NT2/D1 (cell line): Measurements from ENCODE around the gene ELK3.

Experiments
- DNase-seq: peaks from one replicate; pipeline ENCODE4 v3.0.0-alpha.2; 2011; ENCODE audit warnings: low read depth, low spot score
- H3K27me3 ChIP-seq: 2 replicates; pipeline ENCODE4 v1.6.0; 2011; ENCODE audit warnings: mild to moderate bottlenecking; ENCODE audit not compliant: insufficient read length, insufficient read depth
- H3K36me3 ChIP-seq: 2 replicates; pipeline ENCODE4 v1.6.1; 2011; ENCODE audit warnings: mild to moderate bottlenecking, low read length, mixed read lengths; ENCODE audit not compliant: insufficient read depth, insufficient read length
- H3K4me1 ChIP-seq: 2 replicates; pipeline ENCODE4 v1.5.1; 2011; ENCODE audit not compliant: insufficient read depth, insufficient read length
- H3K4me3 ChIP-seq: 2 replicates; pipeline ENCODE4 v1.5.1; 2011; ENCODE audit warnings: low read depth; ENCODE audit not compliant: insufficient read length
- H3K9ac ChIP-seq: 2 replicates; pipeline ENCODE4 v1.6.0; 2011; ENCODE audit warnings: low read depth; ENCODE audit not compliant: insufficient read length
- H3K9me3 ChIP-seq: 2 replicates; pipeline ENCODE4 v1.5.1; 2011; ENCODE audit warnings: mild to moderate bottlenecking, low read length; ENCODE audit not compliant: insufficient read depth
- SUZ12 ChIP-seq: IDR thresholded peaks from 2 replicates; pipeline ENCODE4 v1.6.1; 2011; ENCODE audit not compliant: insufficient read length, insufficient read depth; ENCODE audit errors: extremely low read depth
- YY1 ChIP-seq: IDR thresholded peaks from 2 replicates; pipeline ENCODE4 v1.6.1; 2011; ENCODE audit not compliant: insufficient read length, insufficient read depth
- ZNF274 ChIP-seq: IDR thresholded peaks from 2 replicates; pipeline ENCODE4 v1.6.1; 2011; ENCODE audit warnings: mild to moderate bottlenecking, low read depth, low read length

The ELK3 gene

DNA sequence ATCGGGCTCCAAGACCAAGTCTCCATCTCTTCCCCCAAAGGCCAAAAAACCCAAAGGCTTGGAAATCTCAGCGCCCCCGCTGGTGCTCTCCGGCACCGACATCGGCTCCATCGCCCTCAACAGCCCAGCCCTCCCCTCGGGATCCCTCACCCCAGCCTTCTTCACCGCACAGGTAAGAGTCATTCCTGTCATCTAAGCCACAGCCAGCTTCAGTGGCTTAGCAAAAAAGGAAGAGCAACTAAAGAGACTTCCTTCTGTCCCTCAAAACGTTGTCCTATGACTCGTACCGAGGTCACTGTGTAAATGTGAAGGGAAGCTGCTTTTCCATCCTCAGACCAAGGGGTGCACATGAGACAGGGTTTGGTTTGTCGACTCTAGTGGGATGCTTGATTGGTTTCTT lies 53.4 kb downstream of the ELK3 start:
- no peak for DNase-seq
- Histone ChIP-seq H3K4me1 (no peaks in the 10 kb centered on the region), H3K27me3 (no peaks in the 10 kb centered on the region), H3K36me3 (peaks cover 71% of the 10 kb centered on the region), H3K9me3 (no peaks in the 10 kb centered on the region), H3K9ac (no peak overlapping the region), H3K4me3 (no peak overlapping the region)
- TF ChIP-seq SUZ12 (no peak), ZNF274 (no peak), YY1 (no peak)

DNA sequence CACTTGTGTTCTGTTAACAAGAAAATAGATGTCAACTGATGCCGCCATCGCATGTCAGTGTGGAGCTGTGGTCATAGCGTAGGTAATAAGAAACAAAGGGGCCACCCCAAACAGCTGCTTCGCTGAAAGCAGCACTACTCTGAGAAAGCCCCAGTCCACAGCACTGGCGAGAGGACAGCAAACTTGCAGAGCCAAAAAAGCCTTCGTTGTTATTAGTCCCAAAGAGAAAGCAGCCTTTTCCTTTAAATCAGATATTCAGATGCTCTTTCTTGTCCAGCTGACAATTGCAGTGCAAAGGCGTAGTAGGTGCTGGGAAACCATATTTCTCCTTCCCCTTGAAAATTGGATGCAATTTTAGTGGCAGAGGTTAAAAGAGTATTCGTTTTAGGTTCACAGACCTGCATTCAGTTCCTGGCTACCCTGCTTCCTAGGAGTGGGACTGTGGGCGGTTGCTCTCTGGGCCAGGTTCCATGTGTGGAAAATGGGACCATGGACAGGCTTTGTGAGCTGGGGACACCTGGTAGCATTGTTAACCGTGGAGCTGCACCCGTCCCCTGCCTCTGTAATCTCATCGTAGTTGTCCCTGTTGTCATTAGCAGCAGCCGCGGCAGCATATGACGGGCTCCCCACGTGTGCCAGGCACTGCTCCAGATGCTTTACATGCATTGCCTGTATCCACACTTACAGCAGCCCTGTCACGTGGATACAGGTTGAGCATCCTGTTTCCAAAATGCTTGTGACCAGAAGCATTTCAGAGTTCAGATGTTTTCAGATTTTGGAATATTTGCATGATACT lies 54.2 kb downstream of the ELK3 start:
- Histone ChIP-seq H3K4me1 (no peaks in the 10 kb centered on the region), H3K36me3 (peaks cover 71% of the 10 kb centered on the region), H3K9ac (no peak overlapping the region), H3K27me3 (no peaks in the 10 kb centered on the region), H3K4me3 (no peak overlapping the region), H3K9me3 (no peaks in the 10 kb centered on the region)
- DNase-seq, result no peak
- TF ChIP-seq YY1 (no peak), ZNF274 (no peak), SUZ12 (no peak)

DNA sequence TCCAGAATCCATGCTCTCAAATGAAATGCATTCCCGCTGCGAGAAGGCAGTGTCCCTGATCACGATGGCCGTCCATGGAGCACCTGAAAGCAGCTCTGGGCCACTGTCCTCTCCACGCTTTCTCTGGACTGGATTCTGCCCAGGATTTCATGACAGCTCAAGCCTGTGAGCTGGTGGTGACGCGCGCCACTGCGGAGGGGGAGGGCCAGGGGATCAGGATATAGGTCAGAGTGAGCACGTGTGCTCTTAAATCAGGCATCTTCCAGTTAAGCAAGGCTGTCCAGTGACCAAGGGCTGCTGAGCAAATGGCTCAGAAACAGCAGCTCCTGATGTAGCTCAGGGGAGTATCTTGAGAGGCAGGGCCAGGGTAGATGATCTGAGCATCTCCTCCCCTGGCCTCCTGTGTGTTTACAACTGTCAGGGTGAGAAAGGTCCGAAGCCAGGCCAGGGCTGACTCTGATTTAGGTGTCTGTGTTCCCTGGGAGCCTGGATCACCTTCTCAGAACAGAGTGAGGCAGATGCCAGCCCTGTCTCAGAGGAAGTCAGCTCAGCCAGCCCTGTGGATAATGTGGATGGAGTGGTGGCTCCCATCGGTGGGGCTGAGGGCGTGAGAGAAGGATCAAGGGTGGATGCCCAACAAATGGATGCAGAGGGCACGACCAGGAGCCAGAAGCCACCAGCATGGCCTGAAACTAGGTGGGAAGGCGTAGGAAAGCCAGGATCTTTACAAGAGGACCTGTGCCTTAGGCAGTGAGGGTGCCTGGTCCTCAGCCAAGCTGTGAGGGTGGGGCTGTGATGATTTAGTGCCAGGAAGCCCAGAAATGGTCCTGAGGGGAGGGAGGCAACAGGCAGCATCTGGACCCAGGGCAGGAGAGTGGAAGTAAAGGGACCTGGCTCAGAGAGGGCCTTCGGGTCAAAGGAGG lies 55.3 kb downstream of the ELK3 start:
- TF ChIP-seq ZNF274 (no peak), YY1 (no peak), SUZ12 (no peak)
- peaks cover 79% of the 10 kb centered on the region for H3K36me3 ChIP-seq
- DNase-seq, result no peak

DNA sequence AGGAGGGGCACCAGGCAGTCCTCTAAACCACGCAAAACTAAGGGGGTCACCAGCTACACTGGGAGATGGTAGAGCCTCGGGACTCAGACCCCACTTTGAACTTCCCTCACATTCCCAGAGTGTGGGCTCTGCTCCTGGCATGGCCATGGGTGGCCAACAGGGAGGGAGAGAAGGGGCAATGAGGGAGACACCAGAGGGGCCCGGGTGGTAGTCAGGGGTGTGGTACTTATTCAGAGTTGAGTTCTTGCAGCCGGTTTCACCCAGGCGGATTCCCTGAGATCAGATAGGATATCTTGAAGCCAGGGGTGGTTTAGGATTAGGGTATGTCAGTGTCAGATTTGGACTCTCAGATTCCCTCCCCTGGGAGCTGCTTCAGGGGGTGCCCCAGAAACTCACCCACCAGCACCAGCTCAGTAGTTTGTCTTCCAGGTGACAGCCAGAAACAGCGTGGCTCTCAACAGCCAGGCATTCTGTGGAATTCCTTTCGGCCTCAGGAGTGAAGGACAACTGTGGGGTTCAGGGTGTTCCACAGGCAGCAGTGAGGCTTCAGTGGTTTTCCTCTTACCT lies 56.0 kb downstream of the ELK3 start:
- no peak overlapping the region for H3K9ac ChIP-seq
- H3K4me3 ChIP-seq, result no peak overlapping the region
- peaks cover 2% of the 10 kb centered on the region for H3K4me1 ChIP-seq
- DNase-seq, result no peak
- H3K36me3 ChIP-seq, result peaks cover 83% of the 10 kb centered on the region
- no peaks in the 10 kb centered on the region for H3K27me3 ChIP-seq
- no peaks in the 10 kb centered on the region for H3K9me3 ChIP-seq
- no peak for TF ChIP-seq SUZ12
- no peak for TF ChIP-seq YY1
- TF ChIP-seq ZNF274, result no peak

More for the DNA sequence above, 55.3 kb downstream of the ELK3 start:
- Histone ChIP-seq H3K4me3 (no peak overlapping the region), H3K9me3 (no peaks in the 10 kb centered on the region), H3K9ac (no peak overlapping the region), H3K4me1 (no peaks in the 10 kb centered on the region), H3K27me3 (no peaks in the 10 kb centered on the region)

DNA sequence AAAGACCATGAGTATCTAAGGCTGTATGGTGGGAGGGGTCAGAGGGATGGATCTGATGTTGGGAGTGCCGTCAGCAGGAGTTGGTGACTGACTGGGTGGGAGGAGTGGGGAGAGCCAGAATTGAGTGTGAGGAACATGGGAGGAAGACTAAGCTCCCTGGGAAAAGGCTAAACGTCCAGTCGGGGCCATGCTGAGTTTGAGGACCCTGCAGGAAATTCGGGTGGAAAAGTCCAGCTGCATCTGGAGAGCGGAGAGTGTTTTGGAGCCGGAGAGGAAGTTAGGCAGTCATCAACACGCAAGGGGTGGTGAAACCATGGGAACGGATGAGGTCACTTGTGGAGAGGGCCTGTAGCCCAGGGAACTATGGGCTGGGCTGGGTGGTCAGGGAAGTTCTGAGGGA lies 60.9 kb downstream of the ELK3 start:
- no peak for DNase-seq

DNA sequence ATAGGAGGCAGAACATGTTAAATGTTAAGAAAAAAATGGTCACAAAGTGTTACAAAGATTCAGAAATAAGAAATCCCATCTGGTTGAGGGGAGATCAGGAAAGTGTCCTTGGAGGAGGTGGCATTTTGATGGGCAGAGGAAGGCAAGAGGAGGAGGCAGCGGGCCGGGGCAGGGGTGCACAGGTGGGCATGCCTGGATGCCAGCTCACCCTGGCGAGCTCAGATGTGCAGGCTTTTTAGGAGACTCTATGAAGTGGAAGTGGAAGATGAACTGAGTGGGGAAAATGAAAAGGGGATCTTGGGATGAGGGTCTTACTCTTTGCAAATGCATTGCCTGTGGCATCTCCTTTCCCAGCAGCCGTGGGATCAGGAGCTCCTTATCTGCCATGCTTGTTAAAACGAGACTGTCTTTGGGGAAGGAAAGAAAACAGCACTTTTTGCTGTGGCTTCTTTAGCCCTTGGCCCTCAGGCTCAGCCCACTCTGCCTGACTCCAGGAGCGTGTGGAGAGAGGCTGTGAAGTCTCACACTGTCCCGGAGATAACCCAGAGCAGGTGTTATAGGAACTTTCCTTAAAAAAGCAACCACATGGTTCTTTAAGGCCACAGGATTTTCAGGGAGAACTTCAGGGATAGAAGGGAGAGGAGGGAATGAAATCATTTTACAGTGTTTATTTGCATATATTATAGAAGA lies 62.6 kb downstream of the ELK3 start:
- TF ChIP-seq YY1 (no peak), ZNF274 (no peak), SUZ12 (no peak)
- peaks cover 72% of the 10 kb centered on the region for H3K36me3 ChIP-seq
- no peak for DNase-seq

More for the DNA sequence above, 60.9 kb downstream of the ELK3 start:
- TF ChIP-seq YY1, result no peak
- no peak for TF ChIP-seq SUZ12
- TF ChIP-seq ZNF274, result no peak
- no peak overlapping the region for H3K4me3 ChIP-seq
- H3K36me3 ChIP-seq, result peaks cover 72% of the 10 kb centered on the region
- peaks cover 7% of the 10 kb centered on the region for H3K4me1 ChIP-seq
- no peaks in the 10 kb centered on the region for H3K27me3 ChIP-seq
- H3K9me3 ChIP-seq, result no peaks in the 10 kb centered on the region
- no peak overlapping the region for H3K9ac ChIP-seq

More for the DNA sequence above, 62.6 kb downstream of the ELK3 start:
- H3K4me1 ChIP-seq, result peaks cover 7% of the 10 kb centered on the region
- H3K9me3 ChIP-seq, result no peaks in the 10 kb centered on the region
- H3K9ac ChIP-seq, result no peak overlapping the region
- no peaks in the 10 kb centered on the region for H3K27me3 ChIP-seq
- H3K4me3 ChIP-seq, result no peak overlapping the region
